Activated CD4-positive, alpha-beta T cell treated with anti-CD3 and anti-CD28 coated beads, Interleukin-2, amount 50 U/mL, for 1 hour (primary cell): ENCODE results near the gene PMIS2.
"Not testable (repeated sequence)": the region's sequence is repeated elsewhere in the genome, so short reads cannot be mapped to it uniquely, and the experiment has no call there.

Source experiments
- DNase-seq: peaks from one replicate; pipeline ENCODE4 v3.0.0-alpha.2; 2020

The PMIS2 gene

DNA sequence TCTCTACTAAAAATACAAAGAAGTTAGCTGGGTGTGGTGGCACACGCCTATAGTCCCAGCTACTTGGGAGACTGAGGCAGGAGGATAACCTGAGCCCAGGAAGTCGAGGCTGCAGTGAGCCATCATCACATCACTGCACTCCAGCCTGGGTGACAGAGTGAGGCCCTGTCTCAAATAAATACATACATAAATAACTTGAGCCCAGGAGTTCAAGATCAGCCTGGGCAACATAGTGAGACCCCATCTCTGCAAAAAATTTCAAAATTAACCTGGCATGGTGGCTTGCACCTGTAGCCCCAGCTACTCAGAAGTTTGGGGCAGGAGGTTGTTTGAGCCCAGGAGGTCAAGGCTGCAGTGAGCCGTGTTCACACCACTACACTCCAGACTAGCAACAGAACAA lies 9.1 kb downstream of the PMIS2 start:
- not testable (repeated sequence) for DNase-seq

GRCh38 chr19:35595928-35596327 lies 10.0 kb downstream of the PMIS2 start:
- no peak for DNase-seq

GRCh38 chr19:35596366-35596999 lies 10.5 kb downstream of the PMIS2 start:
- no peak for DNase-seq

- DNase-seq: no peak
Measured at GRCh38 chr19:35601971-35602370, 16.0 kb downstream of the PMIS2 start.

DNA sequence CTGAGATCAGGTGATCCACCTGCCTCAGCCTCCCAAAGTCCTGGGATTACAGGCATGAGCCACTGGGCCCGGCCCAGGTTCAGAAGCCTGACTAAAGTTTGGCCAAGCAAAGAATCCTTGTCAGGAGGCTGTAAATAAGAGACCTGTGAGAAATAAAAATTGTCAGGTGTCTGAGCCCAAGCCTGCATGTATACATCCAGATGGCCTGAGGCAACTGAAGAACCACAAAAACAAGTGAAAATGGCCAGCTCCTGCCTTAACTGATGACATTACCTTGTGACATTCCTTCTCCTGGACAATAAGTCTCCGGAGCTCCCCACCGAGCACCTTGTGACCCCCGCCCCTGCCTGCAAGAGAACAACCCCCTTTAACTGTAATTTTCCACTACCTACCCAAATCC lies 18.5 kb downstream of the PMIS2 start:
- DNase-seq: not testable (repeated sequence)

DNA sequence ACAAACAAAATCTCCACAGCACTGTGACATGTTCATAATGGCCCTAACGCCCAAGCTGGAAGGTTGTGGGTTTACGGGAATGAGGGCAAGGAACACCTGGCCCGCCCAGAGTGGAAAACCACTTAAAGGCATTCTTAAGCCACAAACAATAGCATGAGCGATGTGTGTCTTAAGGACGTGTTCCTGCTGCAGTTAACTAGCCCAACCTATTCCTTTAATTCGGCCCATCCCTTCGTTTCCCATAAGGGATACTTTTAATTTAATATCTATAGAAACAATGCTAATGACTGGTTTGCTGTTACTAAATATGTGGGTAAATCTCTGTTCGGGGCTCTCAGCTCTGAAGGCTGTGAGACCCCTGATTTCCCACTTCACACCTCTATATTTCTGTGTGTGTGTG lies 21.2 kb downstream of the PMIS2 start:
- DNase-seq: not testable (repeated sequence)

DNA sequence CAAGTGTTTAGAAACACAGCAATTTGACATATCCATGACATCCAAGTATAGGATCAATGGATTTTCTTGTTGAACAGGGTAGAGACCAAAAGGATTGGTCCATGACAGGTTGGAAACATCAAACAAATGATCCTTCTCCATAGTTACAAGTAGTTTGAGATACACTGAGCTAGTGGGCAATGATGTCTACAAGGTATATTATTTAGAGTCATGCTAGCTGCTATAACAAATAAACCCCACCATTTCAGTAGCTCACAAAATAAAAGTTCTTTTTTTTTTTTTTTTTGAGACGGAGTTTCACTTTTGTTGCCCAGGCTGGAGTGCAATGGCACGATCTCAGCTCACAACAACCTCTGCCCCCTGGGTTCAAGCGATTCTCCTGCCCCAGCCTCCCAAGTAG lies 21.7 kb downstream of the PMIS2 start:
- DNase-seq: no peak

DNA sequence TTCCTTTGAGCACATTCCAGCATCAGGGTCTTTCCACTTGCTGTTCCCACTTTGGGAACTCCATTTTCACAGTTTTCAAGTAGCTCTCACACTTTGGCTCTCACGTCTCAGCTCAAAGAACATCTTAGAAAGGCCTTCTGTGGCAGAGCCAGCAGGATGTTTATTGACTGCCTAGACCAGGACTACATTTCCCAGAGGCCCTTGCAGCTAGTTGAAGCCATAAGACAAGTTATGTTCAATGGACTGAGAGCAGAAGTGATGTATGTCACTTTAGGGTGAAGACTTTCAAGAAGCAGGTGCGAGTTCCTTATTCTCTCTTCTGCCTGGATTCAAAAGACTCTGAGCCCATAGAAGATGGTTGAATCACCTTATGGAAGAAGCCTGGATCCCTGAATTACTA lies 22.3 kb downstream of the PMIS2 start:
- DNase-seq: no peak

DNA sequence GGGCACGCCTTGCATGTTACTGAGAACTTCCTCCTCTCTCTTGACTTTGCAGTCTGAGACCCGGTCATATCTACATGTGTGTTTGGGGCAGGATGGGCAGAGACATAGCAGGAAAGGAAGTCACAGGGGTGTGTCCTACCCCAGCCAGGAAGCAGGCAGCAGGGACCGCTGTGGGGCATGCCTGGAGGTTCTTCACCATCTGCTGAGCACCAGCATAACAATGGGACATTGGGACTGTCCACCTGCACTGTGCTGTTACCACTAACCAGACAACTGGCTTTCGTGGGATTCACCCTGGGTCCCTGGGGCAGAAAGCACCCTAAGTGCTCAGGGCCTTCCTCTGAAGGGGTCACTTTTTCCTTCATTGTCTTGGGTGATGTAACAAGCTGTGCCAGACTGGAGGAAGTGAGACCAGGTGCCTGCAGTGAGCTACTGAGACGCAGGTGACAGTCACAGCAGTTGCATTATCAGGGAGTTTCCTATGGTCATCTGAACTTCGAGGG lies 23.9 kb downstream of the PMIS2 start:
- DNase-seq: no peak

GRCh38 chr19:35612224-35612558 lies 26.2 kb downstream of the PMIS2 start:
- DNase-seq: no peak

GRCh38 chr19:35612559-35613321 lies 26.8 kb downstream of the PMIS2 start, which contains the start of gene HAUS5:
TSS of gene HAUS5 (plus strand) at chr19:35612735. CDS start at chr19:35612795, 60 bp downstream.
- peak; percentile 94 for DNase-seq

DNA sequence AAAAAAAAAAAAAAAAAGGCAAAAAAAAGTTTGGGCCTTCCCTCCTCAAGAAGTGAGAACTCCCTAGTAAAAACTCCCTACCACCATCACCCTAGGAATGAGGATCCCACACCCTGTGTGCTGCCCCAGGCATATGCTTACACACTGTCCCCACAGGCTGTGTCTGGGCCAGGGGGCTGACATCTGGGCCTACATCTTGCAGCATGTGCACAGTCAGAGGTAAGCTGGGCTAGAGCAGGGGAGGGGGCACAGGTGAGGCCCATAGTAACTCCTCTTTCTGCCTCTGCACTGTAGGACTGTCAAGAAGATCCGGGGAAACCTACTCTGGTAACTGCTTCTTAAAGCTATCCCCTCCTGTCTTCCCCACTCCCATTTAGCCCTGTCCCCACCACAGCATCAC lies 27.6 kb downstream of the PMIS2 start:
- DNase-seq: no peak

DNA sequence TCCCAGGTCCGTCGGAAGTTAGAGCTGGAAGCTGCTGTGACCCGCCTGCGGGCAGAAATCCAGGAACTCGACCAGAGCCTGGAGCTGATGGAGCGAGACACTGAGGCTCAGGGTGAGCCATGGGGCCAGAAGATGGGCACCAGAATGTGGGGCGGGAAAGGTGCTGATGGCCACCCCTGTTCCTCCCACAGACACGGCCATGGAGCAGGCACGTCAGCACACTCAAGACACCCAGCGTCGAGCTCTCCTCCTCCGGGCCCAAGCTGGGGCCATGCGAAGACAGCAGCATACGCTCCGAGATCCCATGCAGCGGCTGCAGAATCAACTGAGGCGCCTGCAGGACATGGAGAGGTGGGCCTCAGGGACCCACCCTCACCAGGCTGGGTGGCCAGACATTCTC lies 29.1 kb downstream of the PMIS2 start:
- no peak for DNase-seq

DNA sequence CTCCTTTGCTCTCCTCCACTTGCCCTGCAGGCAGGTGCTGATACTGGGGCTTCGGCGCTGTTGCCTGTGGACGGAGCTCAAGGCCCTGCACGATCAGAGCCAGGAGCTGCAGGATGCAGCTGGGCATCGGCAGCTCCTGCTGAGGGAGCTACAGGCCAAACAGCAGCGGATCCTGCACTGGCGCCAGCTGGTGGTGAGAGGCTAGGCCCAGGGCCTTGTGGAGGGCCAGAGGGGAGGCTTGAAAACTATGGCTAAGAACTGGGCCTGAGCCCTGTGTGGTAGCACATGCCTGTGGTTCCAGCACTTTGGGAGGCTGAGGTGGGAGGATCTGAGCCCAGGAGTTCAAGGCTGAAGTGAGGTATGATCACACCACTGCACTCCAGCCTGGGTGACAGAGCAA lies 32.9 kb downstream of the PMIS2 start:
- DNase-seq: no peak

- DNase-seq: no peak
Measured at GRCh38 chr19:35619290-35619923, 33.4 kb downstream of the PMIS2 start.

DNA sequence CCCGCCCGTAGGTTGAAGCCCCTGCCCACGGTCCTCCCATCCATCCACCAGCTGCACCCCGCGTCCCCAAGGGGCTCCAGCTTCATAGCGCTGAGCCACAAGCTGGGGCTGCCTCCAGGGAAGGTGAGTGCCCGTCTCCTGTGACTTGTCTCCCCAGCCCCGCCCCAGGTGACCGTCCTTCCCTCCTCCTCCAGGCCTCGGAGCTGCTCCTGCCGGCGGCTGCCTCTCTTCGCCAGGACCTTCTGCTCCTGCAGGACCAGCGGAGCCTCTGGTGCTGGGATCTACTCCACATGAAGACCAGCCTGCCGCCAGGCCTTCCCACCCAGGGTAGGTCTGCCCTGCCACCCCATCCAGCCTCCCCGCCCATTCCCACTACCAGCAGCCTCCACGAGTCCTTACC lies 34.0 kb downstream of the PMIS2 start:
- DNase-seq: no peak

GRCh38 chr19:35621708-35622107 lies 35.7 kb downstream of the PMIS2 start:
- no peak for DNase-seq

GRCh38 chr19:35622750-35623149 lies 36.8 kb downstream of the PMIS2 start:
- no peak for DNase-seq

GRCh38 chr19:35623327-35624010 lies 37.5 kb downstream of the PMIS2 start:
- DNase-seq: no peak

- DNase-seq: no peak
Measured at GRCh38 chr19:35628264-35628564, 42.2 kb downstream of the PMIS2 start.

DNA sequence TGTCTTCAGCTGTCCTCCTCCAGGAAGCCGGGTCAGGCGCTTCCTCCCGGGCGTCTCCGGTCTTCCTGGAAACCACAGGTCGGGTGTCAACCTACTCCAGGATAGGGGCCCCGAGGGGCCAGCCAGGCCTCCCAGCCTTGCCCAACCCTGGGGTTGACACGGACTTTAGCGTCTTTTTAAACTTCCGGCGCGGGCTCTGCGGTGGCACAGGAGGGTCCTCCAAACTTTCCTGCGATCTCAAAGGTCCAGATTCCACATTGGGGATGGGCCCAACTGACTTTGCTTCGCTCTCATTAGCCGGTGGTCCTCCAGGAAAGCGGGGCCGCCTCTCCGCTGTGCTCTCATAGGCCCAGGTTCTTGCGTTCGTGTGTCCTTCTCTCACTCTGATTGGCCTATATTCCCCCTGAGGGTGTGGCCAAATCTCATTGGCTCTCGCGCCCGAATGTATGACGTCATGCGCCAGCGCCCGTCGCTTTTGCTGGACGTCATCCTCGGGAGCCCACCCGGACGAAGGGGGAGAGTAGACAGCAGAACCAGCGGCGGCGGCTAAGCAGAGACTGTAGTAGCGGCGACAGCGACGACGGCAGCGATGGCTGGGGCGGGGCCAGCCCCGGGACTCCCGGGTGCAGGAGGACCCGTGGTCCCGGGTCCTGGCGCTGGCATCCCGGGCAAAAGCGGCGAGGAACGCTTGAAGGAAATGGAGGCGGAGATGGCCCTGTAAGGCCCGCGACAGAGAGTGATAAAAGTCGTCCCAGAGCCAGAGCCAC lies 42.8 kb downstream of the PMIS2 start, which contains the start of gene RBM42:
TSS of gene RBM42 (plus strand) at position 472 of the 767 bp plus-strand sequence. CDS start at position 590, 118 bp downstream.
- DNase-seq: peak; percentile 96

GRCh38 chr19:35629332-35629633 lies 43.3 kb downstream of the PMIS2 start:
- no peak for DNase-seq
